Astrocyte (in vitro differentiated cells and primary cell): ENCODE results near the gene FSIP1.

Source experiments
- CTCF ChIP-seq: IDR thresholded peaks from 2 replicates; pipeline ENCODE4 v1.5.1; 2011; ENCODE audit warnings: low read depth, mild to moderate bottlenecking, inconsistent platforms, low read length, moderate library complexity; ENCODE audit not compliant: insufficient read depth
- EZH2 ChIP-seq: IDR thresholded peaks from 2 replicates; pipeline ENCODE4 v1.6.1; 2012; ENCODE audit warnings: mild to moderate bottlenecking, low read length, inconsistent platforms; ENCODE audit not compliant: insufficient read depth

- TF ChIP-seq CTCF (no peak), EZH2 (no peak)
Measured at GRCh38 chr15:39746176-39746575, 36.5 kb downstream of the FSIP1 start.
